Measurements from ENCODE around the gene FGF21. TPM values are rescaled to one million over a fixed set of nuclear protein-coding genes. Genes with fewer than 3 reads are reported as not detected.

FGF21 gene
- total RNA-seq, 1 donor from 2014 or later = not detected

- peak overlapping the region; percentile 95 for H3K4me3 Mint-ChIP-seq
- DNase-seq (ENCODE audit: low read depth, low spot score) = peak; percentile 84
- peak; percentile 100 for TF ChIP-seq CTCF (conservative IDR thresholded peaks at IDR 0.05)
- H3K27ac Mint-ChIP-seq (ENCODE audit: unreplicated experiment) = peak overlapping the region; percentile 99
- H3K9me3 Mint-ChIP-seq = no peaks in the 10 kb centered on the region
- no peaks in the 10 kb centered on the region for H3K36me3 Mint-ChIP-seq (ENCODE audit: low read depth)
- H3K27me3 Mint-ChIP-seq (ENCODE audit: low read depth) = no peaks in the 10 kb centered on the region
- peaks cover 24% of the 10 kb centered on the region for H3K4me1 Mint-ChIP-seq
These were observed 39.8 kb downstream of the FGF21 start for GRCh38 chr19:48795055-48795684.

GRCh38 chr19:48795685-48796070 is 40.4 kb downstream of the FGF21 start:
- Mint-ChIP-seq H3K4me3 (peak overlapping the region; percentile 95), H3K27me3 (ENCODE audit: low read depth) (no peaks in the 10 kb centered on the region), H3K9me3 (no peaks in the 10 kb centered on the region), H3K27ac (ENCODE audit: unreplicated experiment) (peak overlapping the region; percentile 99), H3K4me1 (peaks cover 24% of the 10 kb centered on the region), H3K36me3 (ENCODE audit: low read depth) (no peaks in the 10 kb centered on the region)
- TF ChIP-seq CTCF (conservative IDR thresholded peaks at IDR 0.05) = no peak
- no peak for DNase-seq (ENCODE audit: low read depth, low spot score)

- H3K36me3 Mint-ChIP-seq (ENCODE audit: low read depth) = no peaks in the 10 kb centered on the region
- peaks cover 24% of the 10 kb centered on the region for H3K4me1 Mint-ChIP-seq
- no peak for DNase-seq (ENCODE audit: low read depth, low spot score)
These were observed 41.2 kb downstream of the FGF21 start for GRCh38 chr19:48796298-48797083.

GRCh38 chr19:48797103-48797502 is 41.8 kb downstream of the FGF21 start:
- no peak for DNase-seq (ENCODE audit: low read depth, low spot score)
- no peak overlapping the region for H3K4me3 Mint-ChIP-seq
- H3K36me3 Mint-ChIP-seq (ENCODE audit: low read depth) = no peaks in the 10 kb centered on the region
- no peak for TF ChIP-seq CTCF (conservative IDR thresholded peaks at IDR 0.05)
- no peaks in the 10 kb centered on the region for H3K27me3 Mint-ChIP-seq (ENCODE audit: low read depth)
- H3K4me1 Mint-ChIP-seq = peaks cover 24% of the 10 kb centered on the region
- H3K9me3 Mint-ChIP-seq = no peaks in the 10 kb centered on the region
- H3K27ac Mint-ChIP-seq (ENCODE audit: unreplicated experiment) = peak overlapping the region; percentile 19

More at GRCh38 chr19:48796298-48797083, 41.2 kb downstream of the FGF21 start:
- H3K4me3 Mint-ChIP-seq = no peak overlapping the region
- H3K9me3 Mint-ChIP-seq = no peaks in the 10 kb centered on the region
- H3K27ac Mint-ChIP-seq (ENCODE audit: unreplicated experiment) = no peak overlapping the region
- H3K27me3 Mint-ChIP-seq (ENCODE audit: low read depth) = no peaks in the 10 kb centered on the region
- no peak for TF ChIP-seq CTCF (conservative IDR thresholded peaks at IDR 0.05)

GRCh38 chr19:48798937-48799336 is 43.6 kb downstream of the FGF21 start:
- no peak for TF ChIP-seq CTCF (conservative IDR thresholded peaks at IDR 0.05)
- Mint-ChIP-seq H3K27ac (ENCODE audit: unreplicated experiment) (peak overlapping the region; percentile 43), H3K4me3 (no peak overlapping the region), H3K9me3 (no peaks in the 10 kb centered on the region), H3K27me3 (ENCODE audit: low read depth) (no peaks in the 10 kb centered on the region), H3K36me3 (ENCODE audit: low read depth) (no peaks in the 10 kb centered on the region), H3K4me1 (peaks cover 24% of the 10 kb centered on the region)
- DNase-seq (ENCODE audit: low read depth, low spot score) = no peak

Measured in neural crest cell (in vitro differentiated cells).